Left ventricle myocardium inferior (tissue), 1 donor: Measurements from ENCODE around the gene DYNC2I2. TPM values are rescaled to one million over a fixed set of nuclear protein-coding genes. Genes with fewer than 3 reads are reported as not detected.
"Not testable (repeated sequence)": the region's sequence is repeated elsewhere in the genome, so short reads cannot be mapped to it uniquely, and the experiment has no call there.

ENCODE experiments used
- DNase-seq: peaks from one replicate; pipeline ENCODE4 v3.0.0-alpha.2; 2020
- H3K27ac ChIP-seq: fragments of 200-600 bp; replicated peaks from 2 replicates; pipeline ENCODE4 v1.8.0; 2021
- H3K27me3 ChIP-seq: fragments of 200-600 bp; 2 replicates; pipeline ENCODE4 v1.8.0; 2021; ENCODE audit warnings: low read depth
- H3K36me3 ChIP-seq: fragments of 200-600 bp; 2 replicates; pipeline ENCODE4 v1.8.0; 2021
- H3K4me1 ChIP-seq: fragments of 200-600 bp; 2 replicates; pipeline ENCODE4 v1.8.0; 2021
- H3K4me3 ChIP-seq: fragments of 200-600 bp; 2 replicates; pipeline ENCODE4 v1.8.0; 2021; ENCODE audit warnings: mild to moderate bottlenecking, moderate library complexity
- H3K9me3 ChIP-seq: fragments of 200-600 bp; replicated peaks from 2 replicates; pipeline ENCODE4 v1.8.0; 2021
- intact Hi-C: fragments of 100-400 bp; cut with micrococcal nuclease; formaldehyde crosslinking; loops from one replicate; pipeline ENCODE4 v1.11.0; 2022
- total RNA-seq: library from RNA; stranded (reverse); fragmentation: NEBNext Ultra II Directional; extraction: Animal tissue kit (Norgen Biotek cat#: 25700); gene quantifications from one replicate; pipeline ENCODE4 v1.2.1, GENCODE V29; 2021
- TF ChIP-seq, protein P1 (sequence below): fragments of 200-600 bp; IDR thresholded peaks from 2 replicates; pipeline ENCODE4 v1.8.0; 2021; ENCODE audit warnings: antibody characterized with exemption, mild to moderate bottlenecking, borderline replicate concordance
- donor health status: DM: no; HTN: yes; CAD: no; lungs with severe emphysema.

The DYNC2I2 gene
- total RNA-seq, 1 donor from 2014 or later, result 32.7 TPM

DNA sequence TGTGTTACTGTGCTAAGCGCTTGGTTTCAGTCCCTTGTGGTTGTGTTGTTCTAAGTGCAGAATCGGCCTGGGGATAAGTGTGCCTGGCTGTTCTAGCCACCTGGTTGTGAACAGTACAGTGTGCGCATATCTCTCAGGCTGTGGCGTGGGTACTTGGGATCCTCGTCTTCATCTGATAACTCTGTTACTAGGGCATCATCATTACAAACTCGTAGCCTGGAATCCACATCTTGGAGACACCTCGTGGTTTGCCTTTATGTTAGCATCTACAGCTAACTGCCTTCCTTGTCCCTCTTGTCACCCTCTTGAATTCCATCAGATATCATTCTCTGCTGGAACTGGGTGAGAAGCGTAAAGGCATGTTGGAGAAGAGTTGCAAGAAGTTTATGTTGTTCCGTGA lies 62.8 kb downstream of the DYNC2I2 start:
- TF ChIP-seq, protein P1, sequence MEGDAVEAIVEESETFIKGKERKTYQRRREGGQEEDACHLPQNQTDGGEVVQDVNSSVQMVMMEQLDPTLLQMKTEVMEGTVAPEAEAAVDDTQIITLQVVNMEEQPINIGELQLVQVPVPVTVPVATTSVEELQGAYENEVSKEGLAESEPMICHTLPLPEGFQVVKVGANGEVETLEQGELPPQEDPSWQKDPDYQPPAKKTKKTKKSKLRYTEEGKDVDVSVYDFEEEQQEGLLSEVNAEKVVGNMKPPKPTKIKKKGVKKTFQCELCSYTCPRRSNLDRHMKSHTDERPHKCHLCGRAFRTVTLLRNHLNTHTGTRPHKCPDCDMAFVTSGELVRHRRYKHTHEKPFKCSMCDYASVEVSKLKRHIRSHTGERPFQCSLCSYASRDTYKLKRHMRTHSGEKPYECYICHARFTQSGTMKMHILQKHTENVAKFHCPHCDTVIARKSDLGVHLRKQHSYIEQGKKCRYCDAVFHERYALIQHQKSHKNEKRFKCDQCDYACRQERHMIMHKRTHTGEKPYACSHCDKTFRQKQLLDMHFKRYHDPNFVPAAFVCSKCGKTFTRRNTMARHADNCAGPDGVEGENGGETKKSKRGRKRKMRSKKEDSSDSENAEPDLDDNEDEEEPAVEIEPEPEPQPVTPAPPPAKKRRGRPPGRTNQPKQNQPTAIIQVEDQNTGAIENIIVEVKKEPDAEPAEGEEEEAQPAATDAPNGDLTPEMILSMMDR, result no peak
- Histone ChIP-seq H3K27me3 (no peaks in the 10 kb centered on the region), H3K4me1 (no peaks in the 10 kb centered on the region), H3K36me3 (peaks cover 99% of the 10 kb centered on the region), H3K27ac (no peak overlapping the region), H3K4me3 (no peak overlapping the region), H3K9me3 (no peaks in the 10 kb centered on the region)
- intact Hi-C loops, result no loop called here
- no peak for DNase-seq

DNA sequence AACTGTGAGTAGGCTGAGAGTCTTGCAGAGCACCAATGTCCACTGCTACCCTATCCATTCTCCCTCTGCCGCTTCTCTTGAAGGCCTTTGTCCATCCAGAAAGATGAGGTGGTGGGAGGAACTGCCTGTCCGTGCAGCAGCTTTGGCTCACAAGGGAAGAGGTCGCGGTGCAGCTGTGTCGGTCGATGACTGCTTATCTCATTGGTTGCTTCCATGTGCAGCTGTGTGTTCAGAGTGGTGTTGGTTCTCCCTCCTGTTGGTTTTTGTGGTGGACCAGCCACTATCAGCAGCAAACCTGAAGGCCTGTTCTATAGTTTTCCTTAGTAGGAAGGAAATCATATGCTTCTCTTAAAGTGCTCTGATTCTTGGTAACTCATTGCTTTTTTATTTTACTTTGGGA lies 63.6 kb downstream of the DYNC2I2 start:
- Histone ChIP-seq H3K27ac (no peak overlapping the region), H3K4me3 (no peak overlapping the region), H3K9me3 (no peaks in the 10 kb centered on the region), H3K36me3 (peaks cover 99% of the 10 kb centered on the region), H3K4me1 (no peaks in the 10 kb centered on the region), H3K27me3 (no peaks in the 10 kb centered on the region)
- intact Hi-C loops, result no loop called here
- no peak for DNase-seq
- TF ChIP-seq, protein P1, result no peak

DNA sequence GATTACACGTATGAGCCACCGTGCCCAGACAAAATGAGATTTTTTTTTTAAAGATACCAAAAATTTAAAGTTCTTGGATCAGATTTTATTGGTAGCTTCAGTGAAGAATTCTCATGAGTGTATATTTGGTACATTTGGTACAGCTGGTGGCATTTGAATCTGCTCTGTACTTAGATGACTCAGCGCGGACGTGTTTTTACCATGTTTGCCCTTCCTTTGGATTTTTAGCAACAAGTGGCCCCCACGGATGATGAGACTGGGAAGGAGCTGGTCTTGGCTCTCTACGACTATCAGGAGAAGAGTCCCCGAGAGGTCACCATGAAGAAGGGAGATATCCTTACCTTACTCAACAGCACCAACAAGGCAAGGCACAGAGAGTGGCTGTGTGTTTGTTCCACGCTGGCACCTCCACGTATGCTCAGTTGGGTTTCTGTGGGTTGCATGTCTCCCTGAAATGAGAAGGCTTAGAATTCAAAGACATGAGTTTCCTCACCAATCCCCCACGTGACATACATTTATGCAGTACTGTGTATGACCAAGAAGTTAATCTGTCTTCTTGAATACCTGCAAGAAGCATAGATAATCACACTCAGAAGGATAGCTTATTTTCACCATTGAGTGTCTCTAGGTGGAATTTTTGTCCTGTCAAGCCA lies 67.9 kb downstream of the DYNC2I2 start:
- peaks cover 5% of the 10 kb centered on the region for H3K4me1 ChIP-seq
- TF ChIP-seq, protein P1, result no peak
- no peak for DNase-seq
- intact Hi-C loops, result no loop called here
- peaks cover 100% of the 10 kb centered on the region for H3K36me3 ChIP-seq
- H3K27me3 ChIP-seq, result no peaks in the 10 kb centered on the region
- no peak overlapping the region for H3K27ac ChIP-seq
- H3K4me3 ChIP-seq, result no peak overlapping the region
- no peaks in the 10 kb centered on the region for H3K9me3 ChIP-seq

DNA sequence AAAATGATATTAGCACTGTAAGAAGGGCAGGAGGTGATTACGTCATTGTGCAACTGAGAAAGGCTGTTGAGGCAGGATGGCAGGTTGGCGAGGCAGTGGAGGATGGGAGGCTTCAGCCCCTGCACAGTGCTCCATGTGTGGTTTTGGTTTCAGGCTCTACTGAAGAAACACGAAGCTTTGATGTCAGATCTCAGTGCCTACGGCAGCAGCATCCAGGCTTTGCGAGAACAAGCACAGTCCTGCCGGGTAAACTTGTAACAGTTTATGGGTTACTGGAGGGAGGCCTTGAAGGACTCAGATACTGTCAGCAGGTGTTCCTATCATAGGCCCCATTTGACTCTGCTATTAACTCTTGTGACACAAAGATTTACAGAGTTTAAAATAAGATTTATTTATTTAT lies 69.2 kb downstream of the DYNC2I2 start:
- Histone ChIP-seq H3K9me3 (no peaks in the 10 kb centered on the region), H3K36me3 (peaks cover 100% of the 10 kb centered on the region), H3K4me3 (no peak overlapping the region), H3K4me1 (peaks cover 5% of the 10 kb centered on the region), H3K27me3 (no peaks in the 10 kb centered on the region), H3K27ac (no peak overlapping the region)
- DNase-seq, result no peak
- intact Hi-C loops, result no loop called here
- TF ChIP-seq, protein P1, result no peak

DNA sequence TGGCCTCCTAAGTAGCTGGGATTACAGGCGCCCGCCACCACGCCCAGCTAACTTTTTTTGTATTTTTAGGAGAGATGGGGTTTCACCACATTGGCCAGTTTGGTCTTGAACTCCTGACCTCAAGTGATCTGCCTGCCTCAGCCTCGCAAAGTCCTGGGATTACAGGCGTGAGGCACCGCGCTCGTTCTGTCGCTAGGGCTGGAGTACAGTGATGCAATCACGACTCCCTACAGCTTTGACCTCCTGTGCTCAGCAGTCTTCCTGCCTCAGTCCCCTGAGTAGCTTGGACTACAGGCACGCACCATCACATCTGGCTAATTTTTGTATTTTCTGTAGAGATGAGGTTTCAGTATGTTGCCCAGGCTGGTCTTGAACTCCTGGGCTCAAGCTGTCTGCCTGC lies 69.7 kb downstream of the DYNC2I2 start:
- H3K27me3 ChIP-seq, H3K27ac ChIP-seq, H3K4me1 ChIP-seq, DNase-seq, intact Hi-C loops, H3K9me3 ChIP-seq, H3K4me3 ChIP-seq: not testable (repeated sequence)
- peaks cover 100% of the 10 kb centered on the region for H3K36me3 ChIP-seq

DNA sequence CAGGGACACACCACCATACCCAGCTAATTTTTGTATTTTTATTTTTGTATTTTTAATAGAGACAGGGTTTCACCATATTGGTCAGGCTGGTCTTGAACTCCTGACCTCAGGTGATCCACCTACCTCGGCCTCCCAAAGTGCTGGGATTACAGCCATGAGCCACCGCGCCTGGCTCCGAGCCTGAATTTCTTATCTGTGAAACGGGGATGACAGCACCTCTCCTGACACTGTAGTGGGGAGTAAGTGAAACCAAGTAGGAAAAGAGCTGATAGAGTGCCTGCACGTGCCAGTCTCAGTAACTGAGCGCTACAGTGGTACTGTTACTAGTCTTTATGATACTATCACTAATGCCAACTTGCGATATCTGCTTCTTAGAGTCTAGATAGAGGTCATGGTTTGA lies 71.5 kb downstream of the DYNC2I2 start:
- H3K4me3 ChIP-seq, H3K27ac ChIP-seq, H3K27me3 ChIP-seq, intact Hi-C loops, H3K4me1 ChIP-seq, H3K9me3 ChIP-seq: not testable (repeated sequence)
- DNase-seq, result peak; percentile 62
- H3K36me3 ChIP-seq, result peaks cover 100% of the 10 kb centered on the region

Other genes with a start within 250 kb of the DYNC2I2 start
- gene CERCAM, start 236.0 kb downstream of the DYNC2I2 start, total RNA-seq, result 8.5 TPM
- gene ODF2, start 200.8 kb downstream of the DYNC2I2 start, total RNA-seq, result 16.7 TPM
- 18.8 TPM for gene GLE1, start 152.1 kb downstream of the DYNC2I2 start, total RNA-seq
- 269 TPM for gene SPTAN1, start 104.3 kb downstream of the DYNC2I2 start, total RNA-seq
- 168 TPM for gene SET, start 32.4 kb upstream of the DYNC2I2 start, total RNA-seq
- gene PKN3, start 45.7 kb upstream of the DYNC2I2 start, total RNA-seq, result 6.3 TPM
- 6.3 TPM for gene ZDHHC12, start 67.3 kb upstream of the DYNC2I2 start, total RNA-seq
- 61.6 TPM for gene ZER1, start 115.1 kb upstream of the DYNC2I2 start, total RNA-seq
- 17.9 TPM for gene TBC1D13, start 130.4 kb upstream of the DYNC2I2 start, total RNA-seq
- gene ENDOG, start 161.7 kb upstream of the DYNC2I2 start, total RNA-seq, result 75.3 TPM
- 17.5 TPM for gene SPOUT1, start 172.9 kb upstream of the DYNC2I2 start, total RNA-seq
- gene KYAT1, start 225.1 kb upstream of the DYNC2I2 start, total RNA-seq, result 12.1 TPM
- 19.8 TPM for gene LRRC8A, start 225.3 kb upstream of the DYNC2I2 start, total RNA-seq